GM23338 (cell line): ENCODE measurements around the gene SBF2.

Source experiments
- CREB1 ChIP-seq: fragments of 250-450 bp; sonication (Bioruptor Pico); IDR thresholded peaks from 2 replicates; pipeline ENCODE4 v1.5.0; 2020; ENCODE audit warnings: low read depth, mild to moderate bottlenecking, moderate library complexity
- CTCF ChIP-seq, 2 experiments: fragments of 200-600 bp in 1 of 2; sonication (generic) in 1 of 2; conservative IDR thresholded peaks; 2 replicates each; pipeline versions ENCODE4 v1.5.1 to v1.6.1; 2016 to 2017; ENCODE audit warnings: antibody characterized with exemption in 2 of 2, low read depth in 2 of 2, mild to moderate bottlenecking in 2 of 2, moderate library complexity in 1 of 2
- EZH2 ChIP-seq: fragments of 200-600 bp; sonication (generic); IDR thresholded peaks from one replicate; pipeline ENCODE4 v1.8.0; 2017; ENCODE audit warnings: antibody characterized with exemption, mild to moderate bottlenecking, low read depth; ENCODE audit not compliant: unreplicated experiment
- POLR2AphosphoS5 ChIP-seq: IDR thresholded peaks from 2 replicates; pipeline ENCODE4 v1.6.1; 2016; ENCODE audit warnings: antibody characterized with exemption, low read depth
- REST ChIP-seq: IDR thresholded peaks from one replicate; pipeline ENCODE4 v1.6.1; 2018; ENCODE audit warnings: antibody characterized with exemption; ENCODE audit not compliant: unreplicated experiment

GRCh38 chr11:9896902-9897301 lies 397.1 kb downstream of the SBF2 start:
- TF ChIP-seq CTCF (conservative IDR thresholded peaks at IDR 0.05; ENCODE audit: low read depth in 2 of 2) (no peak), EZH2 (no peak), REST (no peak), POLR2AphosphoS5 (no peak), CREB1 (no peak)
